Caco-2 (cell line): ENCODE measurements around the gene PSMB1. TPM values are rescaled to one million over a fixed set of nuclear protein-coding genes. Genes with fewer than 3 reads are reported as not detected.

Experiments
- Bru-seq: library from RNA; stranded (reverse); fragments of 400-500 nt; gene quantifications from one replicate; lab custom pipeline; 2021; lab: Mats Ljungman, UMichigan
- BruChase-seq, 2 experiments: library from RNA; stranded (reverse); fragments of 400-500 nt; gene quantifications; one replicate each; lab custom pipeline; 2021; lab: Mats Ljungman, UMichigan
- BruUV-seq: library from RNA; stranded (reverse); fragments of 400-500 nt; replicated peaks from 2 replicates; lab custom pipeline; 2021; lab: Mats Ljungman, UMichigan
- CTCF ChIA-PET: fragments of 300-600 bp; sonication (Branson Sonifier 250); formaldehyde crosslinking; loops from one replicate; lab custom pipeline; 2022; ENCODE audit warnings: antibody characterized with exemption; lab: Charles Lee
- POLR2A ChIA-PET: fragments of 300-600 bp; sonication (Branson Sonifier 250); formaldehyde crosslinking; loops from one replicate; lab custom pipeline; 2022; ENCODE audit warnings: antibody characterized with exemption; lab: Charles Lee
- DNase-seq, 2 experiments: peaks; one replicate each; pipeline versions ENCODE4 v3.0.0 to v3.0.0-alpha.2; 2020 to 2022
- H3K27me3 ChIP-seq: replicated peaks from 2 replicates; pipeline ENCODE4 v1.6.0; 2011; ENCODE audit warnings: low read length; ENCODE audit not compliant: control insufficient read depth, insufficient read depth
- H3K36me3 ChIP-seq: 2 replicates; pipeline ENCODE4 v1.5.1; 2011; ENCODE audit warnings: low read length; ENCODE audit not compliant: control insufficient read depth, insufficient read depth
- H3K4me1 ChIP-seq: fragments of 250-450 bp; sonication (Bioruptor Pico); 2 replicates; pipeline ENCODE4 v1.5.1; 2020; ENCODE audit warnings: mild to moderate bottlenecking
- H3K4me3 ChIP-seq: 2 replicates; pipeline ENCODE4 v1.5.1; 2011; ENCODE audit warnings: low read depth, mild to moderate bottlenecking, control low read depth, low read length
- H3K9me3 ChIP-seq: fragments of 250-450 bp; sonication (Bioruptor Pico); 2 replicates; pipeline ENCODE4 v1.5.1; 2020; ENCODE audit warnings: mild to moderate bottlenecking, moderate library complexity
- H3K27ac Mint-ChIP-seq: one replicate; pipeline ENCODE4 v1.8.0; 2022; ENCODE audit warnings: mixed read lengths; ENCODE audit not compliant: unreplicated experiment
- H3K27me3 Mint-ChIP-seq: one replicate; pipeline ENCODE4 v1.8.0; 2022; ENCODE audit warnings: mixed read lengths; ENCODE audit not compliant: insufficient read depth, unreplicated experiment
- H3K36me3 Mint-ChIP-seq: one replicate; pipeline ENCODE4 v1.8.0; 2022; ENCODE audit warnings: mild to moderate bottlenecking, mixed read lengths; ENCODE audit not compliant: insufficient read depth, unreplicated experiment
- H3K4me1 Mint-ChIP-seq: one replicate; pipeline ENCODE4 v1.8.0; 2022; ENCODE audit warnings: low read depth, mixed read lengths; ENCODE audit not compliant: unreplicated experiment
- H3K4me3 Mint-ChIP-seq: one replicate; pipeline ENCODE4 v1.8.0; 2022; ENCODE audit warnings: mild to moderate bottlenecking, moderate library complexity, mixed read lengths; ENCODE audit not compliant: unreplicated experiment
- H3K9me3 Mint-ChIP-seq: one replicate; pipeline ENCODE4 v1.8.0; 2022; ENCODE audit warnings: mixed read lengths; ENCODE audit not compliant: unreplicated experiment
- intact Hi-C: fragments of 100-400 bp; cut with micrococcal nuclease; formaldehyde crosslinking; loops from one replicate; pipeline ENCODE4 v1.10.0; 2022; ENCODE audit not compliant: unreplicated experiment
- long read RNA-seq: library from polyadenylated mRNA; stranded (forward); transcript quantifications from one replicate; pipeline ENCODE4 v2.0.0, GENCODE V29; 2022
- total RNA-seq: library from RNA; stranded (reverse); gene quantifications from 2 replicates; pipeline ENCODE4 v1.2.3, GENCODE V29; 2022
- TF ChIP-seq, protein P1 (sequence below), 2 experiments: fragments of 200-600 bp in 1 of 2; IDR thresholded peaks; 1 replicate in 1 of 2; 2 replicates in 1 of 2; pipeline versions ENCODE4 v1.5.1 to v1.8.0; 2011 to 2022; ENCODE audit warnings: antibody characterized with exemption in 1 of 2, control low read depth in 1 of 2, inconsistent platforms in 1 of 2, low read depth in 1 of 2, low read length in 1 of 2, mild to moderate bottlenecking in 1 of 2, moderate library complexity in 1 of 2; ENCODE audit not compliant: insufficient read depth in 1 of 2, severe bottlenecking in 1 of 2, unreplicated experiment in 1 of 2

The PSMB1 gene
- total RNA-seq = 234 and 235 TPM in 2 replicates
- Bru-seq, nascent RNA = percentile 97 among the genes with signal in this experiment
- BruChase-seq, experiment 1, labeled RNA remaining after a 2-hour chase = percentile 96 among the genes with signal in this experiment
- BruChase-seq, experiment 2, labeled RNA remaining after a 6-hour chase = percentile 95 among the genes with signal in this experiment
- long read RNA-seq, transcript PSMB1-201 (6 exons, 928 nt) = major isoform, 659 of 683 reads
- long read RNA-seq, partial matches to known transcripts = 8 of 683 reads
- long read RNA-seq, other reads (novel, unspliced or antisense) = 12 of 683 reads

DNA sequence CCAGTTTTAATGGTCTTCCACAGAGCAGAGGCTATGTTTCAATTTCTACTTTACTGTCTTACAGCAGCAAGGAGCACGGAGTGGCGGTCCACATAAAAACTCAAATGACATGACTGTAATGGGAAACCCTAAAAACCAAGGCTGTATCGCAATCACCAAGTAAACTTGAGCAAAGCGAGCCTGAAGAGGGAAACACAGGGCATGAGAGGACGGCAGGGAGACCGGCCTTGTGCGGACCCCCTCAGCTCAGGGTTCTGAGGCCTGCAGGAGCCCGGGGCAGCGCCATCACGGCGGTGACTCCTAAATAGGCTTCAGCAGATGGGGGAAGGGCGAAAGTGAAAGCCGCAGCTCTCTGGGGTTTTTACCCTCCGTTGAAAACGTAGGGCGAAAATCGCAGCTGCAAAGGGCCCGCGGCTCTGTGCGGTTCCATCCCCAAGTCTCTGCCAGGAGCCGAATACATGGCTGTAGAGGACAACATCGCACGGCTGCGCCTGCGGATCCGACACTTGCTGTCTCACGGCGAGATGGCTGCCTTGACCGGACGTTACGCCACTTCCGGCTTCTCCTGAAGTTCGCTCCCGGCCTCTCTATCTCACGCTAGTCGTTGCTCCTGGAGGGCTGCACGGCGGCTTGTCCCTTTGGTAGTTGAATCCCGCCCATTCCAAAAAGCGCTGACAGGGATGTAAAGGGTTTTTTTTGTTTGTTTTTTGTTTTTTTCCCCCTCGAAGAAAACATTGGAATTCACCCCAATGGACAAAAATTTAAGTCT, at the start of gene PSMB1:
Gene PSMB1 (minus strand): TSS at position 543 of the 769 bp plus-strand sequence. CDS start 65 bp downstream, at position 478.
- Histone ChIP-seq H3K9me3 (no peaks in the 10 kb centered on the region), H3K27me3 (no peaks in the 10 kb centered on the region), H3K4me3 (peak within 1 kb of the TSS; percentile 73), H3K4me1 (peaks cover 9% of the 10 kb centered on the region), H3K36me3 (peaks cover 1% of the 10 kb centered on the region; the same call in 1 of the 2 replicates)
- no peak within 1 kb of the TSS for H3K27ac Mint-ChIP-seq
- TF ChIP-seq, protein P1, sequence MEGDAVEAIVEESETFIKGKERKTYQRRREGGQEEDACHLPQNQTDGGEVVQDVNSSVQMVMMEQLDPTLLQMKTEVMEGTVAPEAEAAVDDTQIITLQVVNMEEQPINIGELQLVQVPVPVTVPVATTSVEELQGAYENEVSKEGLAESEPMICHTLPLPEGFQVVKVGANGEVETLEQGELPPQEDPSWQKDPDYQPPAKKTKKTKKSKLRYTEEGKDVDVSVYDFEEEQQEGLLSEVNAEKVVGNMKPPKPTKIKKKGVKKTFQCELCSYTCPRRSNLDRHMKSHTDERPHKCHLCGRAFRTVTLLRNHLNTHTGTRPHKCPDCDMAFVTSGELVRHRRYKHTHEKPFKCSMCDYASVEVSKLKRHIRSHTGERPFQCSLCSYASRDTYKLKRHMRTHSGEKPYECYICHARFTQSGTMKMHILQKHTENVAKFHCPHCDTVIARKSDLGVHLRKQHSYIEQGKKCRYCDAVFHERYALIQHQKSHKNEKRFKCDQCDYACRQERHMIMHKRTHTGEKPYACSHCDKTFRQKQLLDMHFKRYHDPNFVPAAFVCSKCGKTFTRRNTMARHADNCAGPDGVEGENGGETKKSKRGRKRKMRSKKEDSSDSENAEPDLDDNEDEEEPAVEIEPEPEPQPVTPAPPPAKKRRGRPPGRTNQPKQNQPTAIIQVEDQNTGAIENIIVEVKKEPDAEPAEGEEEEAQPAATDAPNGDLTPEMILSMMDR (IDR thresholded peaks at IDR 0.05; ENCODE audit: insufficient read depth in 1 of 2, low read depth in 1 of 2, low read length in 1 of 2, severe bottlenecking in 1 of 2, unreplicated experiment in 1 of 2) = no peak
- H3K4me1 Mint-ChIP-seq = peaks cover 8% of the 10 kb centered on the region
- peak; percentile 91 to 94 for DNase-seq
- H3K9me3 Mint-ChIP-seq = no peaks in the 10 kb centered on the region
- POLR2A ChIA-PET = interaction anchor here (0.6 kb wide), 1 partner anchor 29 kb away, joined by 3 read pairs; no protein-coding TSS in a partner anchor
- CTCF ChIA-PET = no interaction called here
- BruUV-seq = no TSS peak
- intact Hi-C loops = loop anchor here (1.0 to 5.0 kb wide), 2 partner anchors 31 to 851 kb away; partner anchors contain the start of genes C6orf120, PDCD2 and WDR27
- no peaks in the 10 kb centered on the region for H3K27me3 Mint-ChIP-seq
- no peak within 1 kb of the TSS for H3K4me3 Mint-ChIP-seq
- peaks cover 41% of the 10 kb centered on the region for H3K36me3 Mint-ChIP-seq

DNA sequence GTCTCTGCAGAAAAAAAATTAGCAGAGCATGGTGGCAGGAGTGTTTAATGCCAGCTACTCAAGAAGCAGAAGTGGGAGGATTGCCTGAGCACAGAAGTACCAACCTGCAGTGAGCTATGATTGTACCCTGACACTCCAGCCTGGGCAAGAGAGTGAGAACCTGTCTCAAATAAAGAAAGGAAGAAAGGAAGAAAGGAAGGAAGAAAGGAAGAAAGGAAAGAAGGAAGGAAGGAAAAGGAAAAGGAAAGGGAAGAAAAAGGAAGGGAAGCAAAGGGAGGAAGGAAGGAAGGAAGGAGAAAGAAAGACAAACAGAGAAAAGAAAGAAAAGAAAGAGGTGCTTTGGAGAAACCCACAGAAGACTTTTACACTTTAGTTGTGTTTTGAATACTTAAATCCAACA, 44.2 kb upstream of the PSMB1 start:
- TF ChIP-seq, protein P1 (IDR thresholded peaks at IDR 0.05; ENCODE audit: insufficient read depth in 1 of 2, low read depth in 1 of 2, low read length in 1 of 2, severe bottlenecking in 1 of 2, unreplicated experiment in 1 of 2) = no peak

DNA sequence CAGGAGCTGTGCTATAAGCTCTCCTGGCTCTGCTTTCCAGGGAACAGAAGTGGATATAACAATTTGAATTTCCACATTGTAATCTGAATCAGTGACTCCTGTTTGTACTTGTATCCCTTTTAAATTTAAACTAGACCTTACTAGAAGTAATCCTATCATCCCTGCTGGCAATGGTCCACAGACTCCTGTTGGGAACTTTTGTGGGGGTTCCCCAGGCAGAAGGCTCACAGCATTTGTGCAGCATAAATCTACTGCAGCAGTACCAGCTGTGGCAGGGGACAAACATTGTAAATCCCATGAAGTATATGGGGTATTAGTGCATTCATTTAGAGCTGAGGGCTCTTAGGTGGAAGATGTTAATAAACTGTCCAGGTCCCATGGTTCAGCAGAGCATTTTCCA, 43.3 kb upstream of the PSMB1 start:
- no peaks in the 10 kb centered on the region for H3K36me3 Mint-ChIP-seq
- Histone ChIP-seq H3K4me3 (no peak overlapping the region), H3K36me3 (no peaks in the 10 kb centered on the region), H3K9me3 (peaks cover 7% of the 10 kb centered on the region; the same call in 1 of the 2 replicates), H3K4me1 (no peaks in the 10 kb centered on the region), H3K27me3 (no peaks in the 10 kb centered on the region)
- TF ChIP-seq, protein P1 (IDR thresholded peaks at IDR 0.05; ENCODE audit: insufficient read depth in 1 of 2, low read depth in 1 of 2, low read length in 1 of 2, severe bottlenecking in 1 of 2, unreplicated experiment in 1 of 2) = no peak
- ChIA-PET CTCF (no interaction called here), POLR2A (no interaction called here)
- H3K27ac Mint-ChIP-seq = no peak overlapping the region
- intact Hi-C loops = no loop called here
- peaks cover 17% of the 10 kb centered on the region for H3K9me3 Mint-ChIP-seq
- peaks cover 7% of the 10 kb centered on the region for H3K27me3 Mint-ChIP-seq
- BruUV-seq = no TSS peak
- DNase-seq = no peak
- no peak overlapping the region for H3K4me3 Mint-ChIP-seq
- no peaks in the 10 kb centered on the region for H3K4me1 Mint-ChIP-seq

More for the DNA sequence above, 44.2 kb upstream of the PSMB1 start:
- peaks cover 7% of the 10 kb centered on the region for H3K27me3 Mint-ChIP-seq
- DNase-seq = no peak
- no TSS peak for BruUV-seq
- ChIA-PET POLR2A (no interaction called here), CTCF (no interaction called here)
- no peak overlapping the region for H3K27ac Mint-ChIP-seq
- intact Hi-C loops = no loop called here
- H3K4me3 Mint-ChIP-seq = no peak overlapping the region
- no peaks in the 10 kb centered on the region for H3K4me1 ChIP-seq
- peaks cover 8% of the 10 kb centered on the region for H3K9me3 Mint-ChIP-seq
- no peak overlapping the region for H3K4me3 ChIP-seq
- no peaks in the 10 kb centered on the region for H3K36me3 ChIP-seq
- H3K9me3 ChIP-seq = no peaks in the 10 kb centered on the region
- no peaks in the 10 kb centered on the region for H3K4me1 Mint-ChIP-seq
- H3K27me3 ChIP-seq = no peaks in the 10 kb centered on the region
- H3K36me3 Mint-ChIP-seq = no peaks in the 10 kb centered on the region
